22Rv1 (cell line): ENCODE results near the gene IVNS1ABP.

ENCODE experiments used
- H3K27ac ChIP-seq: fragments of 450-650 bp; 2 replicates; pipeline ENCODE4 v1.5.1; 2017
- ZFX ChIP-seq: fragments of 450-650 bp; IDR thresholded peaks from 2 replicates; pipeline ENCODE4 v1.6.1; 2017; ENCODE audit warnings: antibody characterized with exemption, borderline replicate concordance
- TF ChIP-seq, protein P1 (sequence below): fragments of 450-650 bp; IDR thresholded peaks from 2 replicates; pipeline ENCODE4 v1.5.1; 2017; ENCODE audit warnings: mild to moderate bottlenecking

The IVNS1ABP gene

GRCh38 chr1:185291159-185291558 is 25.9 kb downstream of the IVNS1ABP start:
- no peak for TF ChIP-seq ZFX
- TF ChIP-seq, protein P1, sequence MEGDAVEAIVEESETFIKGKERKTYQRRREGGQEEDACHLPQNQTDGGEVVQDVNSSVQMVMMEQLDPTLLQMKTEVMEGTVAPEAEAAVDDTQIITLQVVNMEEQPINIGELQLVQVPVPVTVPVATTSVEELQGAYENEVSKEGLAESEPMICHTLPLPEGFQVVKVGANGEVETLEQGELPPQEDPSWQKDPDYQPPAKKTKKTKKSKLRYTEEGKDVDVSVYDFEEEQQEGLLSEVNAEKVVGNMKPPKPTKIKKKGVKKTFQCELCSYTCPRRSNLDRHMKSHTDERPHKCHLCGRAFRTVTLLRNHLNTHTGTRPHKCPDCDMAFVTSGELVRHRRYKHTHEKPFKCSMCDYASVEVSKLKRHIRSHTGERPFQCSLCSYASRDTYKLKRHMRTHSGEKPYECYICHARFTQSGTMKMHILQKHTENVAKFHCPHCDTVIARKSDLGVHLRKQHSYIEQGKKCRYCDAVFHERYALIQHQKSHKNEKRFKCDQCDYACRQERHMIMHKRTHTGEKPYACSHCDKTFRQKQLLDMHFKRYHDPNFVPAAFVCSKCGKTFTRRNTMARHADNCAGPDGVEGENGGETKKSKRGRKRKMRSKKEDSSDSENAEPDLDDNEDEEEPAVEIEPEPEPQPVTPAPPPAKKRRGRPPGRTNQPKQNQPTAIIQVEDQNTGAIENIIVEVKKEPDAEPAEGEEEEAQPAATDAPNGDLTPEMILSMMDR: no peak
- H3K27ac ChIP-seq: 0 out of 2 replicates have a peak overlapping the region, but pooled peaks have one; percentile 1

DNA sequence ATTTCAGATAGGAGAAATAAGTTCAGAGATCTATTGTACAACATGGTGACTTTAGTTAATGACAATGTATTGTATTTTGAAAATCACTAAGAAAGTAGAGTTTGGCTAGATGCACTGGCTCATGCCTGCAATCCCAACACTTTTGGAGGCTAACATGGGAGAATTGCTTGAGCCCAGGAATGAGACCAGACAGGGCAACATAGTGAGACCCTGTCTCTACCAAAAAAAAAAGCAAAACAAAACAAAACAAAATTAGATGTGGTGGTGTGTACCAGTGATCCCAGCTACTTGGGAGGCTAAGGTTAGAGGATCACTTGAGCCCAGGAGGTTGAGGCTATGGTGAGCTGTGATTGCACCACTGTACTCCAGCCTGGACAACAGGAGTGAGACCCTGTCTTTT is 27.2 kb downstream of the IVNS1ABP start:
- H3K27ac ChIP-seq: no peak overlapping the region
- no peak for TF ChIP-seq ZFX
- TF ChIP-seq, protein P1: no peak

- TF ChIP-seq, protein P1: no peak
- no peak for TF ChIP-seq ZFX
- H3K27ac ChIP-seq: no peak overlapping the region
Measured at GRCh38 chr1:185288435-185288834, 28.6 kb downstream of the IVNS1ABP start.

DNA sequence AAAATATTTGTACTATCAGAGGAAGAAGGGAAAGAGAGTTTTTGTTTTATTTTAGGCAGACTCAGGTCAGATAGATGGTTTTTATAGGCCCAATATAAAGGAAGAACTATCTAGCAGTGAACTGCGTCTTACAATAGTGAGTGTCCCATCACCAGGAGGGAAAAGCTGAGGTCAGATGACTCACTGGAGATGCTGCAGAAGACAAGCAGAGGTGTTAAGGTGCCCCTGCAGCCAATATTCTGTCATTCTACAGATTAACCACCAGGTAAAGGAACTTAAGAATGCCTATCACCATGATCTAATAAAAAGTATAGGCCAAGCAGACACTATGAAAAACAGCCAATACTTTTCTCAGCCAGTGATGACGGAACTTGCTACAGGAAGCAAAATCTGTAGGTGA is 29.6 kb downstream of the IVNS1ABP start:
- TF ChIP-seq ZFX: no peak
- TF ChIP-seq, protein P1: no peak
- H3K27ac ChIP-seq: no peak overlapping the region

DNA sequence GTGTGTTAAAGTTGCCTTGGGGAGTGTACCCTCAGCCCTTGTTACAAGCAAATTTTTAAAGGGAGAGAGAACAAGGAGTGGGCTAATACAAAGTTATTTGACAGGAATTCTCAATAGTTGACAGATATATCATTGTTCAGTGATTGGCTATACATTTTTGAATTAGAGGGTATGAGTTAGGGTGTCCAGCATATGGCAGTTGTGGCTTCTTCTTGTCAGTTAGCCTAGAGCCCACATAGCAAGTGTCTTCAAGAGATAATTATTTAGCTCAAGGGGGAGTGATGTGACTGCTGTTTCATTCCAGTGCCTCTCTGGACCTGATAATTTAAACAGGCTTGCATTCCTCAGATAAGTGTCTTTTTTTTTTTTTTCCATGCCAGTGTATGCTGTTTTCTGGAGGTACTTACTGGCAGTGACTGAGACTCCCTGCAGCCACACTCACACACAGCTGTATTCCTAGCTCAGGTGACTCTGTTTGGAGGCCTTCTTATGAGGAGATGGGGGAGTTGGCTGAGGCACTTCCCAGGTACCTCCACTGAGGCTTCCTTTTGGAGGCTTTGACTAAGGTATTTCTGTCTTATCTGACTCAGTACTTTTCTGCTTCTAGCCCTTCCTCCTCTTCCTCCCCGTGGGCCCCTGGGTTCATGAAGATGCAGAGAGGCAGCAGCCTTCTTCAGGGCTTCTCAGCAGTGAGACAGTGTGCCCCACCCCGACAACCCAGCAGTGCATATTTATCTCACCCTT is 32.3 kb downstream of the IVNS1ABP start:
- H3K27ac ChIP-seq: no peak overlapping the region
- TF ChIP-seq ZFX: no peak
- TF ChIP-seq, protein P1: no peak

DNA sequence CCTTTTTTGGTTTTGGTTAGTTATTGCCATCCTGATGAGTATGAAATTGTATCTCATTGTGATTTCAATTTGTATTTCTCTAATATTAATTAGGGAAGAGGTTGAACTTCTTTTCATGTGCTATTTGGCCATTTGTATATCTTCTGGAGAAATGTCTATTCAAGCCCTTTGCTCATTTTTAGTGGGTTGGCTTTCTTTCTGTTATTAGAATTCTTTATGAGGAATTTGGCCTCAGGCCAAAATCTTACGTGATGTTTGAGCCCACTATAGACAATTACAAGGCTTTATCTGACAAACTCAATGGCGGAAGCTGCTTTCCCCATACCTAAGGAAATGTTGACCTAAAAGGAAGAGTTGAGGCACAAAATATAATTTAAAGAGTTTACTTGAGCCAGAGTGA is 32.9 kb downstream of the IVNS1ABP start:
- no peak overlapping the region for H3K27ac ChIP-seq

DNA sequence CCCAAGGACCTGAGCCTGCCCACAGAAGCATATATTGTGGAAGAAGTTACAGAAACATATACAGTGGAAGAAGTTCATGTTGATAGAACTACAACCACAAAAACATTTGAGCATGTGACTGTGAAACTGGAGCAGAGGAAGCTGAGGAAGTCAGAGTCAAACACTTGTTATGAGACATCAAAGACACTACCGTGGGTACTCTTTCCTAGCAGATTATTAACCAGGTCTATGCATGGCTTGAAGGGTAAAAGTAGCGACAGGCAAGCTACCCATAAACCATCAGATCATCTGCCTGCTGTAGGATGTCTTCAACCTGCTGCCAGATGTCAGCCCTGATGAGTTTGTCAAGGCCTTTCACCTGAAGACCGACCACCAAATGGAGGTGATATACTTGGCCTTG is 35.8 kb downstream of the IVNS1ABP start:
- H3K27ac ChIP-seq: no peak overlapping the region
- TF ChIP-seq, protein P1: no peak
- TF ChIP-seq ZFX: no peak

More for the DNA sequence above, 32.9 kb downstream of the IVNS1ABP start:
- TF ChIP-seq ZFX: no peak
- TF ChIP-seq, protein P1: no peak
